NCI-H1417 (cell line): ENCODE data around the gene IL13.

ENCODE experiments used
- DNase-seq, 3 experiments: peaks; one replicate each; lab custom pipeline; 2025; lab: John Stamatoyannopoulos, UW

The IL13 gene

DNA sequence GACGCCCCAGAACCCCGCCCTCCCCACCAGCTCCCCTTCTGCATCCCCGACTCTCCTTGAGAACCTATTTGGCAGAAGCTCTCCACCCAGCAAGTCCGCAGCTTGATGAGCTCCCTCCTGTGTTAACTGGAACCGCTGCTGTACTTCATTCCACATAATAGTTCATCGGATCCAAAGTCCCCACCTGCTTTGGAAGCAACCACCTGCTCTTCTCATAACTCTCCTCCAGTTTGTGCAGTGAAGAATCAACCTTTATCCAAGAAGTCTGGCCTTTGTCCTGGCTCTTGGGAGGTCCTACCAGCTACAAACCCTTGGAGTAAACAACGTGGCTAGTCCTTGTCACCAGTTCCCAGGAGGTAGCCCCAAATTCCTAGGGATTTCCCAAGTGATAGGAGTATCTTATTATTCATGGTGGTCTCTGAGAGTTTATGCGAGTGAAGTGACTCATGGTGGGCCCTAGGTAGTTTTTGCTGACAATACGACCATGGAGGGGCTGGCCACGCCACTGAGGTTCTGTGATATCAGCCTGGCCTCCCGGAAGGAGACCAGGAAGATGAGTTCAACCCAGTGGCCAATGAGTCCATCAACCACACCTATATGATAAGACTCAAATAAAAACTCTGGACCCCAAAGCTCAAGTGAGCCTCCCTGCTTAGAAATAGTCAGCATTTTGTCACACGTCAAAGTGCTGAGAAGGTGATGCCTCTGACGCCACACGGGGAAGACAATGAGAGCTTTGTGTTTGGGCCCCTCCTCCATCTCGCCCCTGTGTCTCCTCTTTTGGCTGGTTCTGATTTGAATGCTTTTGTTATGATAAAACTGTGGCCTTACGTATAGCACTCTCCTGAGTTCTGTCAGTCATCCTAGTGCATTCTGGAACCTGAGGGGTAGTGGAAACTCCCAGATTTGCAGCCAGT is 12.3 kb downstream of the IL13 start:
- DNase-seq = no peak

DNA sequence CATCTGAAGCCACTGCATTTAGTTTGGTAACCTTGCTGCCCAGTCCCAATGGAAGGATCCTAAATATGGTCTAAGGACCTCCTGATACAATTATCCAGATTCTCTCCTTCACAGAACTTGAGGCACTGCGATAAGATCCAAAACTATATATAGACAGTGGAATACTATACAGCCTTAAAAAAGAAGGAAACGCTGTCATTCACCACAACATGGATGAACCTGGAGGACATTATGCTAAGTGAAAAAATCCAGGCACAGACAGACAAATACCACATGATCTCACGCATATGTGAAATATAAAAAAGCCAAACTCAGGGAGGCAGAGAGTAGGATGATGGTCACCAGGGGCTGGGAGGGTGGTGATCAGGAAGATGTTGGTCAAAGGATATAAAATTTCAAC is 13.0 kb downstream of the IL13 start:
- no peak for DNase-seq

DNA sequence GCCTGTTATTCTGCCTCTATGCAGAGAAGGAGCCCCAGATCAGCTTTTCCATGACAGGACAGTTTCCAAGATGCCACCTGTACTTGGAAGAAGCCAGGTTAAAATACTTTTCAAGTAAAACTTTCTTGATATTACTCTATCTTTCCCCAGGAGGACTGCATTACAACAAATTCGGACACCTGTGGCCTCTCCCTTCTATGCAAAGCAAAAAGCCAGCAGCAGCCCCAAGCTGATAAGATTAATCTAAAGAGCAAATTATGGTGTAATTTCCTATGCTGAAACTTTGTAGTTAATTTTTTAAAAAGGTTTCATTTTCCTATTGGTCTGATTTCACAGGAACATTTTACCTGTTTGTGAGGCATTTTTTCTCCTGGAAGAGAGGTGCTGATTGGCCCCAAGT is 15.5 kb downstream of the IL13 start:
- DNase-seq = no peak

DNA sequence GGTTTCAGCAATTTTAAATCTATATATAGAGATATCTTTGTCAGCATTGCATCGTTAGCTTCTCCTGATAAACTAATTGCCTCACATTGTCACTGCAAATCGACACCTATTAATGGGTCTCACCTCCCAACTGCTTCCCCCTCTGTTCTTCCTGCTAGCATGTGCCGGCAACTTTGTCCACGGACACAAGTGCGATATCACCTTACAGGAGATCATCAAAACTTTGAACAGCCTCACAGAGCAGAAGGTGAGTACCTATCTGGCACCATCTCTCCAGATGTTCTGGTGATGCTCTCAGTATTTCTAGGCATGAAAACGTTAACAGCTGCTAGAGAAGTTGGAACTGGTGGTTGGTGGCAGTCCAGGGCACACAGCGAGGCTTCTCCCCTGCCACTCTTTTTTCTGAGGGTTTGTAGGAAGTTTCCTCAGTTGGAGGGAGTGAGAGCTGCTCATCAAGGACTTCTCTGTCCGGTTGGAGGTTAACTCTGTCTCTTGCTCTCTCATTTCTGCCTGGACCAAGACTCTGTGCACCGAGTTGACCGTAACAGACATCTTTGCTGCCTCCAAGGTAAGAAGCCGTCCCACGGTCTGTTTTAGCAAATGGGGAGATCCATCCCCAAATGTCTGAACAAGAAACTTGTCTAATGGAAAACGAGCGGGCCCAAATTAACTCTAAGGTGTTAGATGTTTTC is 16.1 kb downstream of the IL13 start, which contains the start of gene IL4:
IL4 (plus strand) TSS at position 51 of the 692 bp plus-strand sequence; CDS start at position 113, 62 bp downstream.
- no peak for DNase-seq

DNA sequence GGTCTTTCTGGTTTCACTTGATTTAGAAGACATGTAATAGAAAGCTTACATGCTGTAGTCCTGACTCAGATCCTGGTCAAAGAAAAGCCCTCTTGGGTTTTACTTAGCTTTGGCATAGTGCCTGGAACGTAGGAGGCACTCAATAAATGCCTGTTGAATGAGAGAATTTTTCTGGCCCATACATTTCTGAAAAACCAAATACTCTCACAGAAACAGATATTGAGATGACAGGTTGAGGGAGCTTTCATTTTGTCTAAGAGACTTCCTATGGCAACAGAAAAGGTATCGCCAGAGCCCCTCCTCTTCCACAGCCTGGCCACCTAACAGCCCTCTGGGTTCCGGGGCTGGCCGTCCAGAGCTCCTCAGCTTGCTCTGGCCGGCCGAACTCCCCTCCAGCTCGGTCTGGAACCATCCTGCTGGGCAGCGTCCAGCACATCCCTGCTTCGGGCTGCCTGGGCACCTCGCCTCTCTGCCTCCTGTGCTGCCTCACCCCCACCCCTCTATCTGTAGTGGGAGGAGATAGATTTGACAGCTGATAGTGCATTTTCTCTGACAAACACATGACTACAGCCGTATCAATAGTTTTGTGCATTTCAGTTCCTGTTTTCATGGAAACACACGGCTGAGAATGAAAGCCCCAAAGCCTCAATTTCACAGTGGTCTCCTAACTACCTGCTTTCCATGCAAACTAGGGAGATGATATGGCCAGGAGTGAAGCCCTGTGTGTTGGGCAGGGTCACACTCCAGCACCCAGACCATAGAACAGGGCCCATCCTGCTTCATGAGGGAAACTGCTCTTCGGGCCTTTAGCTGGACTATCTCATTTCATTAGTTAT is 16.9 kb downstream of the IL13 start:
- no peak for DNase-seq

DNA sequence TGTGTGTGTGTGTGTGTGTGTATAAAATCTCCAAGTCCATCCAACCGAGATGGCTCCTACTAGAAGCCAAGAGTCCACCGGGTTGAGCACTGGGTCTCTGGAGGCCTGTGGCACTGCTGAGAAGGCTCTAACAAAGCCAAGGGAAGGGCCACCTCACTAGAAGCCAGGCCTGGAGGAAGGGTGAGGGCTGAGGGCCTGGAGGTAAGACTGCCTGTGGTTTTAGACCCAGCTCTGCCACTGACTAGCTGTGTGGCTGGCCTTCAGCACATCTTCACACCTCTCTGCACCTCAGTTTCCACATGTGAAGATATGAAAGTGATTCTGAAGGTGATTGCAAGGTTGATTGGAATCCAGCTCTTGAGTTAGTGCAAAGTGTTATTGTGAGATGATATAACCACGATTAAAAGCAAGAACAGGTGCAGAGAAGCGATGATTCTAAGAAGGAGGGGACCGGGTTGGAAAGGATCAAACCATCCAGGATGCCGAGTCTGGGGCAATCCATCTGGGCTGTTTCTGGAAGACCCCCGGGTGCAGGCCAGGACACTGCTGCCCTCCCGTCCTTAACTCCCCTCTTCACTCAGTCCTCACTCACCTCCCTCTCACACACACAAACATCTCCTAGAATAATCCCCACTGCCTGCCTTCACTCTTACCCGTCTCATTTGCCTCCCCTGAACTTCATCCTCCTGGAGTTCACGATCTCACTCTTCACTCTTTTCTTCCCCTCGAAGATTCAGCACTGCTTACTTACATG is 18.1 kb downstream of the IL13 start:
- DNase-seq = no peak

DNA sequence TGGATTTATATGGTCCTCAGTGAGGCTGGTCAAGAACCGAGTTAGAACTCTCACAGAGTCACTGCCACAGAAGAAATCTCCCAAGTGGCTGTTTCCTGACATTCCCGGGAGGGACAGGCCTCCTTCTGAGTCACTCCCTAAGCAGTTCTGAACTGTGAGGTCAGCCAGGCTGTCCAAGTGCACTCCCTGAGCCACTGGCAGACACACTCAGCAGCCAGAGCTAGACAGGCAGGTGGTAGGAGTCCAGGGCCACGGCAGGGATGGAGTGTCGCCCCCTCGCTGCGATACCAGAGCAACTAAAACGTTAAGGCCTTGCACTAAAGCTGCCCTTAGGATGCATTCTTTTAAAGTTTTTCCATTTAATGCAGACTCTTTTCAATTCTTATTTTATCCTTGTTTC is 19.2 kb downstream of the IL13 start:
- no peak for DNase-seq

DNA sequence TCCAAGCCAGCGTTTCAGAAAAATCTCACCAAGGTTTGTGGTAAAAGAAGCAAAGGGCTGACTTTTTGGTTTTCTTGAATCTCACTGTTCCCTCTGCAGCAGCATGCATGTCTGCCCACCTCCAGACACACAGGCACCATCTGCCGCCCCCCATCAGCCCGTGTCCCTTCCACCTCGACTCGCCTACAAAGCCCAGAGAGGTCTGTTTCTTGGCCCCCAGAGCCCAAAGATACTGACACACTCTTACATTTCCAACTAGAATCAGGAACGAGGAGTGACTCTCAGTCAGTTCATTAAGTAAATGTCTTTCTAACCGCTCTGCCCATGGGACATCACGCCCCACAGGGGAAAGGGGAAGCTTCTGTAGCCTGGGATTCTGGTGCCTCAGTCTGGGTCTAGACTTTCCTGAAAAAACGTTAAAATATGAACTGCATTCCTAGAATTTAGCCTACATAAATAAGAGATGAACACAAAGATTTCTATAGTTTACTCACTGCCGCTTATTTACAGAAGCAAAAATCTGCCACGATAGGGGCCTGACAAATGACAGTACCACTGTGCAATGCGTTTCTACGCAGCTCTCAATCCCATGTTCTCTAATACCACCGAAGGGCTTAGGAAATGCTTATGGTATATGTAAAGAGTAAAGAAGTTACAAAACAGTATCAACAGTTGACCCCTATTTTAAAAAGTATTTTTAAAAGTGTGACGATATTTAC is 19.9 kb downstream of the IL13 start:
- no peak for DNase-seq

DNA sequence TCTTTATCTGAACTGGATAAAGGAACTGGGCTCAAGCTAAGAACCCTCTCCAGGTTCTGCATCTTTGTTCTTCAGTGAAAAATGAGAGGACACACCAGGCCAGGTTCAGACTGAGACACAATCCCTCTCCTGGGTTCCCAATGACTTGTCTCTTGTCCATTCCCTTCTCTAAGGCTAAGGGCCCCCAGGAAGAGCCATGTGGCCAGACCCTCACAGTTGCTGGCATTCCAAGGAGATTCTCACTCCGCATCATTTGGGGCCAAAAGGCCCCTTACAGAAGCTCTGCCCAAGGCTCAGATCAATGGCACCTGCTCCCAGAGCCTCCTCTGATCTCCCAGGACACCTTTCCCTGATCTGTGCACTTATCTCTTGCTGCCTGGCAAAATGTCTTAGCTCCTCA is 20.8 kb downstream of the IL13 start:
- DNase-seq = no peak

DNA sequence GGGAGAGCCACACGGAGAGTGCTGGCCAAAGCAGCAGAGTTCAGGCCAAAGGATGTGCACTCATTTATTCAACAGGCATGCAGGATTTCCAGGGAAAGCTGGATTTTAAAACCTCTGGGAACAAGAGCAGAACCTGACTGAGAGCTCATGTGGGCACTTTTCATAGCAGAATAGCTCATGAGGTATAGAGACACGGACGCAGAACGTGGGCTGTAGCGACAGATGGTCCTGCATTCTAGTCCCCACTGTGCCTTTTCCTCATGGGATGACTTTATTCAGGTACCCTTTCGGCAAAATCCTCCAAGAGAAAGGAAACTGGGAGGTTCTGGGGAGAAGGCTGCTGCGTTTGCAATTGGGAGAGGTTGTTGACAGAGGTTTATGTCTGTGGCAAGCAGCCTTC is 21.2 kb downstream of the IL13 start:
- DNase-seq = no peak

DNA sequence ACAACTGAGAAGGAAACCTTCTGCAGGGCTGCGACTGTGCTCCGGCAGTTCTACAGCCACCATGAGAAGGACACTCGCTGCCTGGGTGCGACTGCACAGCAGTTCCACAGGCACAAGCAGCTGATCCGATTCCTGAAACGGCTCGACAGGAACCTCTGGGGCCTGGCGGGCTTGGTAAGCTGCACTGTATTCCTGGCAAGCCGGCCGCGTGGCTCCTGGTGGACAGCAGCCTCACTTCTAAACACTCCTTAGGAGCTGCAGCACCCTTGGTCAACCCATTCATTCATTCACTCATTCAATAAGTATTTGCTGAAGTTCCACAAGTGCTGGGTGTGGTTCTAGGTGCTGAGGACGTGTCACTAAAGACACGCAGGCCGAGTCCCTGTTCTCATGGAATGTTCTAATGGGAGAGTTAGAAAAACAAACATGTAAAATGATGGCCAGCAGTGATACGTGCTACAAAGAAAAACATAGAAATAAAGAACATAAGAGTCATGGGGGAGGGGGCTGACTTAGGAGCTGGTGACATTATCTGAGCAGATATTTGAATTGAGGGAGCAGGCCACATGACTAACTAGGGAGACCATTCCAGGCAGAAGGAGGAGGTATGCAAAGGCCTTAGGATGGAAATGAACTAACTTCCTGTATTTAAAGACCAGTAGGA is 21.9 kb downstream of the IL13 start:
- DNase-seq = no peak

DNA sequence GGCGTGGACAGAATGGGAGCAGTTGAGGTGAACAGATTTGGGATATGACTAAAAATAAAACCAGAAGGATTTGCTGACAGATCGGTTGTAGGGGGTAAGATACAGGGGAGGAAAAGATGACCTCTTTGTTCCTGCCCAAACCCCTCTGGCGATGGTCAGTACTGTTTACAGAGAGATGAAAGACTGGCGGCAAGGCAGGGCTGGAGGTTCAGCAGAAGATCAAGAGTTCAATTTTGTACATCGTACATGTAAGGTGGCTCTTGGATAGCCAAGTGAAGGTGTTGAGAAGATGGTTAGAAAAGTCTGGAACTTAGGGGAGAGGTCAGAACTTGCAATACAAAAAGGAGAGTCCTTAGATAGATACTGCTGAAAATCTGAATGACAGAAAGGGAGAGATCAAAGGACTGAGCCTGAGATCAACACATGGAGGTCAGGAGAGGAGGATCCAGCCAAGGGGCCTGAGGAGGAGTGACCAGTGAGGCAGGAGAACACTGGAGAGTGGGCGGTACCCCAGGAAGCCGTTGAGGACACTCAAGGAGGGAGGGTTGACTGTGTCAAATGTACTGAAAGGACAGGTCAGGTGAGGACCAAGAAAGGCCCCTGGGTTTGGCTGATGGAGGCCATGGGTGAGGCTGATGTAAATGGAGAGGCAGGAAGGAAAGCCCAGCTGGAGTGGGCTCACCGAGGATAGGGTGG is 23.0 kb downstream of the IL13 start:
- no peak for DNase-seq

DNA sequence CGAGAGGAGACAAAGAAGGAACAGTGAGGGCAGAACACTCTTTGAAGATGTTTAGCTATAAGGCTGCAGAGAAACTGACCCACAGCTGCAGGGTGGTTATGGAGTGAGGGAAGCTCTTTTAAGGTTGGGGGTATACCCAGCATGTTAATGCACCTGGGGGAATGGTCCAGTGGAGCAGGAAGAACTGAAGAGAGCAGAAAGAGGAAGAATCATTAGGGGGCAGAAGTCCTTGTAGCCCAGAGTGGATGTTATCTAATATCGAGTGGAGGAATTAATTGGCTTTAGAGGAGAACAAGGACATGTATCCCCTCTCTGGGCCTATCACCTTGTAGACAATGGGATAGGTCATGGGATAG is 23.5 kb downstream of the IL13 start:
- no peak for DNase-seq

DNA sequence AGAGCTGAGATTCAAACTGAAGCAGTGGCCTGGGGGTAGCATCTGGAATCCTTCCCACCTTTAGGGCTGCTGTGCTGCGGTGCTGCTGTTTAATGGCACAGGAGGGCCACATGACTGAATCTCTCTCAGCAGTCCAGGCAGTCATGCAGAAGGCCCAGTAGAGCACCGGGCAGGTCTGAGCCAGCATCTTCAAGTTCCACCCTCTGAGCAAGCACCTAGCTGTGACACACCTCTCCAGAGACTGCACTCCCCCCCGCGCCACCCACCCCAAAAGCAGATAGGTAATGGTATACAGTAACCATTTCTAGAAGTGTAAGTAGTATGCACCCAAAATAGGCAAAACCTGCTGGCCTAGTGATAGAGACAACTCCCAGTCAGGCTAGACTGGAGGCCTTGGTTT is 24.0 kb downstream of the IL13 start:
- DNase-seq = no peak

DNA sequence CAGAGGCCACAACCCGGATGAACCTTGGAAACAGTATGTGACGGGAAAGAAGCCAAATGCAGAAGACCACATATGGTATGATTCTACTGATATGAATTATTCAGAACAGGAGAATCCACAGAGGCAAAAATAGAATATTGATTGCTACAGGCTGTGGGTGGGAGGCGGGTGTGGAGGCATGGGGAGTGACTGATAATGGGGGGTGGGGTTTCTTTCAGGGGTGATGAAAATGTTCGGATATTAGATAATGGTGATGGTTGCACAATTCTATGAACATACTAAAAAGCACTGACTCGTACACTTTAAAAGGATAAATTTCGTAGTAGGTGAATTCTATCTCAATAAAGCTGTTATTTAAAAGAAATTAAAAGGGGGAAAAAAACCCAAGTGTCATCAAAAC is 26.5 kb downstream of the IL13 start:
- no peak for DNase-seq

DNA sequence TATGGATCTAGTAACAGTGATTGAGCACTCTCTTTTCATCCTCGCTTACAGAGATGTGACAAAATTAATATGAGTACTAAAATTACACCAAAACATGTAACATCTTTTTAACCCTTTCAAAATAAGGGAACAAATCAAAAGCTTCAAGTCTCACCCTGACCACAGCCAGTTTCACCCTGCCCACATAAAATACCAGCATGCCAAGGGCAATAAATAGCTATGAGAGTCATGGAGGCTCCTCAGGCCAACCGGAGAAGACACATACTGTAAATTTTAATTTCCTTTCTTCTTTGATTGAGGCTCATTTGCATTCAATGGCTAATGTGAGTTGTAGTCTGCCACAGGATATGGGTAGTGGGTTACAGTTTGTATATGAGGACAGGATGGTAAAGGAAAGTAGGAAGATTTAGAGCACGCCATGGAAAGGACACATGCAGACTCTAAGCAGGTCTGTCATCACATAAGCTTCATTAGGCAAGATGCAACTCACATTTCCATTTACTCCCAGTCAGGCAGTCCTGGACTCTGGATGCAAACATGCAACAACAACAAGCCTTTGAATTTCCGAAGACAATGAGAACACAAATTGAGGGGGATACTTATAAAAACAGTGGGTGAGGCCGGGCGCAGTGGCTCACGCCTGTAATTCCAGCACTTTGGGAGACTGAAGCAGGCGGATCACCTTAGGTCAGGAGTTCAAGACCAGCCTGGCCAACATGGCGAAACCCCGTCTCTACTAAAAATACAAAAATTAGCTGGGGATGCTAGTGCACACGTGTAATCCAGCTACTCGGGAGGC is 27.1 kb downstream of the IL13 start:
- DNase-seq = no peak

DNA sequence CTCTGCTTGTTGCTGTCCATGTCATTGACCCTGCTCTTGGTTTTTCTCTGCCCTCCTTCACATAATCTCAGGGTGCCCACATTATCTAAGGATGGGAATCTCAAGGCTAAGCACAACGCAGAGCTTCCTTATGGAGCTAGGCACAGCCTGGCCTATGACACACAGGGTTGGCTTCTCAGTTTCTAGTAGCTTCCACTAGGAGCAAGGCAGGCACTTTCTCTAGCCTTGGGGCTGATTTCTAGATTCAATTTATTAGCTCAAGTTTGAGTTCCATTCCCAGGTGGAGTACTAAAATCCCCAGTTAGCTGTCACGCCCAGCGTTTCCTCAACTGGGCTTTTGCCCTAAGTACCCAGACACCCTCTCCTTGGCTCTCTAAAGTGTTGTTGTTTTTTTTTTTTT is 28.2 kb downstream of the IL13 start:
- DNase-seq = no peak

DNA sequence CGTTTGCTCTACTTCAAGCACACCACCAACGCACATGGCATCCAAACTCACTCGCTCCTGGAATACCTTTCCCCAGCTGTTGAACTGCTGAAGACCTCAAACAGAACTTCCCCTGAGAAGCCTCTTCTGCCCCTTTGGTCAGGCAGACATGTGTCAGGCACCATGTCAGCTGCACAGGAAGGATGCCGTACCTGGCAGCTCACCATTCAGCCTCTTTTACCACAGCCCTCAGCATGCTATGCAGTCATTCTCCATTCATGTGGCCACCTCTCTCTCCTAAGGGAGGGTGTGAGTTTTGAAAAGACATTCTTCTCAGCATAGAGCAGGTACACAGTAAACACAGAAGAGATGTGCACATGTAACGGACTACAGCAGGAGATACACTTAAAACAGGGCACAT is 30.0 kb downstream of the IL13 start:
- DNase-seq = no peak
